Measurements from ENCODE around the gene HS3ST5. TPM values are rescaled to one million over a fixed set of nuclear protein-coding genes. Genes with fewer than 3 reads are reported as not detected.

HS3ST5 gene
- total RNA-seq, 1 donor from 2014 or later, result 0.12 TPM

GRCh38 chr6:114344971-114345275 lies 2.1 kb upstream of the HS3ST5 start:
- no peak for TF ChIP-seq CTCF (IDR thresholded peaks at IDR 0.05)
- H3K36me3 ChIP-seq, result no peaks in the 10 kb centered on the region
- H3K27me3 ChIP-seq (ENCODE audit: low read depth), result peaks cover 32% of the 10 kb centered on the region
- no peak for DNase-seq
- no peak overlapping the region for H3K4me3 ChIP-seq
- ATAC-seq, result no peak
- H3K4me1 ChIP-seq, result peaks cover 9% of the 10 kb centered on the region
- intact Hi-C loops (cut with DNase I), result no loop called here
- H3K9me3 ChIP-seq, result no peaks in the 10 kb centered on the region
- no peak overlapping the region for H3K27ac ChIP-seq

- H3K27me3 ChIP-seq (ENCODE audit: low read depth), result peaks cover 32% of the 10 kb centered on the region
- ATAC-seq, result no peak
These were observed 1.6 kb upstream of the HS3ST5 start for GRCh38 chr6:114344246-114344970.

GRCh38 chr6:114343782-114344144 lies 940 bp upstream of the HS3ST5 start:
- no peaks in the 10 kb centered on the region for H3K36me3 ChIP-seq
- no peak for TF ChIP-seq CTCF (IDR thresholded peaks at IDR 0.05)
- ATAC-seq (no peak), DNase-seq (no peak)
- no peaks in the 10 kb centered on the region for H3K9me3 ChIP-seq
- intact Hi-C loops (cut with DNase I), result no loop called here
- no peak overlapping the region for H3K27ac ChIP-seq
- no peak overlapping the region for H3K4me3 ChIP-seq
- peaks cover 9% of the 10 kb centered on the region for H3K4me1 ChIP-seq
- H3K27me3 ChIP-seq (ENCODE audit: low read depth), result peaks cover 32% of the 10 kb centered on the region

More at GRCh38 chr6:114344246-114344970, 1.6 kb upstream of the HS3ST5 start:
- H3K36me3 ChIP-seq, result no peaks in the 10 kb centered on the region
- no peak overlapping the region for H3K4me3 ChIP-seq
- no peak for DNase-seq
- H3K4me1 ChIP-seq, result peaks cover 9% of the 10 kb centered on the region
- no peak overlapping the region for H3K27ac ChIP-seq
- intact Hi-C loops (cut with DNase I), result no loop called here
- TF ChIP-seq CTCF (IDR thresholded peaks at IDR 0.05), result no peak
- no peaks in the 10 kb centered on the region for H3K9me3 ChIP-seq

GRCh38 chr6:114342086-114342825 lies 567 bp downstream of the HS3ST5 start:
- no peaks in the 10 kb centered on the region for H3K9me3 ChIP-seq
- peak; percentile 45 for DNase-seq
- TF ChIP-seq CTCF (IDR thresholded peaks at IDR 0.05), result no peak
- H3K4me3 ChIP-seq, result peak overlapping the region; percentile 50
- no peak overlapping the region for H3K27ac ChIP-seq
- H3K27me3 ChIP-seq (ENCODE audit: low read depth), result peaks cover 32% of the 10 kb centered on the region
- no peaks in the 10 kb centered on the region for H3K36me3 ChIP-seq
- intact Hi-C loops (cut with DNase I), result no loop called here
- H3K4me1 ChIP-seq, result peaks cover 9% of the 10 kb centered on the region
- peak; percentile 57 to 58 for ATAC-seq

- no peak for TF ChIP-seq CTCF (IDR thresholded peaks at IDR 0.05)
- Histone ChIP-seq H3K36me3 (no peaks in the 10 kb centered on the region), H3K4me1 (peaks cover 9% of the 10 kb centered on the region), H3K9me3 (no peaks in the 10 kb centered on the region), H3K27me3 (ENCODE audit: low read depth) (peaks cover 29% of the 10 kb centered on the region), H3K27ac (no peak overlapping the region), H3K4me3 (no peak overlapping the region)
- intact Hi-C loops (cut with DNase I), result no loop called here
- DNase-seq (no peak), ATAC-seq (no peak)
These were observed 3.1 kb downstream of the HS3ST5 start for GRCh38 chr6:114339706-114340105.
